Measurements from ENCODE around the gene PTER. TPM values are rescaled to one million over a fixed set of nuclear protein-coding genes. Genes with fewer than 3 reads are reported as not detected.

PTER gene
- total RNA-seq, 2 experiments from 2014 or later, result 8.2 to 9.7 TPM

DNA sequence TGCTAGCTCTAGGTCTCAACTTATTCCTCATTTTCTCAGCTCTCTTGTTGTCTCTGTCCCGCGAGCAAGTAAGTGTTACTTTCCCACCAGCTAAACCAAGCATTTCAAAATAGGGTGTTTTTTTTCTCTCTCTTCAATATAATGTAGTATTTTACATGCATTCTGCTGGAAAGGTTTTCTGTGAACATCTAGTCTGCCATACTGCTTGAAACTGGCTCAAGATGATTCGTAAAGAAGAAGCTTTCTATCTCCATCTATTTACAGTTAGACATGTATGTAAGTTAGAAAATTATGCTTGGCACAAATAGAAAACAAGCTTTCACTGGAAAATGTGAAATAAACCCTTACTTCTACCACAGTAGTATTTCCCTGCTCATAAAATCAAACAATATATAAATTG is 53.7 kb downstream of the PTER start:
- Histone ChIP-seq H3K4me1 (ENCODE audit: insufficient read depth, low read length) (no peaks in the 10 kb centered on the region), H3K9me3 (ENCODE audit: control insufficient read depth in 1 of 2, insufficient read depth in 1 of 2, low read length in 2 of 2) (no peaks in the 10 kb centered on the region), H3K36me3 (ENCODE audit: insufficient read depth, low read length) (peaks cover 26% of the 10 kb centered on the region), H3K27me3 (ENCODE audit: control insufficient read depth in 1 of 2, insufficient read depth in 2 of 2, low read length in 2 of 2) (no peaks in the 10 kb centered on the region), H3K27ac (ENCODE audit: low read depth in 1 of 2, low read length in 2 of 2) (no peak overlapping the region), H3K4me3 (ENCODE audit: low read length) (no peak overlapping the region)
- ATAC-seq (ENCODE audit: poor library complexity), result no peak
- TF ChIP-seq, protein P1, sequence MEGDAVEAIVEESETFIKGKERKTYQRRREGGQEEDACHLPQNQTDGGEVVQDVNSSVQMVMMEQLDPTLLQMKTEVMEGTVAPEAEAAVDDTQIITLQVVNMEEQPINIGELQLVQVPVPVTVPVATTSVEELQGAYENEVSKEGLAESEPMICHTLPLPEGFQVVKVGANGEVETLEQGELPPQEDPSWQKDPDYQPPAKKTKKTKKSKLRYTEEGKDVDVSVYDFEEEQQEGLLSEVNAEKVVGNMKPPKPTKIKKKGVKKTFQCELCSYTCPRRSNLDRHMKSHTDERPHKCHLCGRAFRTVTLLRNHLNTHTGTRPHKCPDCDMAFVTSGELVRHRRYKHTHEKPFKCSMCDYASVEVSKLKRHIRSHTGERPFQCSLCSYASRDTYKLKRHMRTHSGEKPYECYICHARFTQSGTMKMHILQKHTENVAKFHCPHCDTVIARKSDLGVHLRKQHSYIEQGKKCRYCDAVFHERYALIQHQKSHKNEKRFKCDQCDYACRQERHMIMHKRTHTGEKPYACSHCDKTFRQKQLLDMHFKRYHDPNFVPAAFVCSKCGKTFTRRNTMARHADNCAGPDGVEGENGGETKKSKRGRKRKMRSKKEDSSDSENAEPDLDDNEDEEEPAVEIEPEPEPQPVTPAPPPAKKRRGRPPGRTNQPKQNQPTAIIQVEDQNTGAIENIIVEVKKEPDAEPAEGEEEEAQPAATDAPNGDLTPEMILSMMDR (IDR thresholded peaks at IDR 0.05), result no peak
- peaks cover 67% of the 10 kb centered on the region for H3K36me3 Mint-ChIP-seq (ENCODE audit: low read depth)
- POLR2A ChIA-PET, result no interaction called here
- no peaks in the 10 kb centered on the region for H3K9me3 Mint-ChIP-seq
- no peak overlapping the region for H3K4me3 Mint-ChIP-seq
- intact Hi-C loops (cut with DNase I, micrococcal nuclease), result no loop called here
- CTCF ChIA-PET, result interaction anchor here (1.5 to 1.6 kb wide), 2 partner anchors 10 to 13 kb away, joined by 3 read pairs; no protein-coding TSS in a partner anchor
- no peak for DNase-seq
- no peaks in the 10 kb centered on the region for H3K4me1 Mint-ChIP-seq (ENCODE audit: low read depth)
- H3K27ac Mint-ChIP-seq, result no peak overlapping the region
- H3K27me3 Mint-ChIP-seq, result no peaks in the 10 kb centered on the region

DNA sequence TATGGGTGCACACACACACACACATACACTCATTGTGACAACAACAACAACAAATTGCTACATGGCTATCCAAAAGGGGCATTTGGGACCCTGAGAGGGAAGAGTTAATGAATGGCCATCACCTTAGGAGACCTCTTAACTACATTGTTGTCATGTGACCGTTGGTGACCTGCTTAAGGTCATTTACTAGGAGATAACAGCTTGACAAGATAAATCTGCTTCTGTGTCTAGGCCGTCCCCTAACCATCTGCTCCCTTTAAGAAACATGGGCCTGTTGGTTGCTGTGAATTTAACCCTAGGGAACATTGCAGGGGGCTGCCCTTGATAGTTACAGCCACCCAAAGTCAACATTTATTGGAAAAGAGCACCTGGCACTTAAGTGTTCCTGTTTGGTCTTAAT is 55.1 kb downstream of the PTER start:
- intact Hi-C loops (cut with DNase I, micrococcal nuclease), result no loop called here
- Histone ChIP-seq H3K4me3 (ENCODE audit: low read length) (no peak overlapping the region), H3K27ac (ENCODE audit: low read depth in 1 of 2, low read length in 2 of 2) (no peak overlapping the region), H3K36me3 (ENCODE audit: insufficient read depth, low read length) (peaks cover 19% of the 10 kb centered on the region), H3K4me1 (ENCODE audit: insufficient read depth, low read length) (no peaks in the 10 kb centered on the region), H3K27me3 (ENCODE audit: control insufficient read depth in 1 of 2, insufficient read depth in 2 of 2, low read length in 2 of 2) (no peaks in the 10 kb centered on the region), H3K9me3 (ENCODE audit: control insufficient read depth in 1 of 2, insufficient read depth in 1 of 2, low read length in 2 of 2) (no peaks in the 10 kb centered on the region)
- DNase-seq (no peak), ATAC-seq (ENCODE audit: poor library complexity) (no peak)
- H3K9me3 Mint-ChIP-seq, result no peaks in the 10 kb centered on the region
- H3K4me3 Mint-ChIP-seq, result no peak overlapping the region
- H3K27ac Mint-ChIP-seq, result no peak overlapping the region
- no peaks in the 10 kb centered on the region for H3K4me1 Mint-ChIP-seq (ENCODE audit: low read depth)
- CTCF ChIA-PET, result interaction anchor here (0.6 kb wide), 1 partner anchor 81 kb away, joined by 3 read pairs; no protein-coding TSS in a partner anchor
- POLR2A ChIA-PET, result no interaction called here
- peaks cover 65% of the 10 kb centered on the region for H3K36me3 Mint-ChIP-seq (ENCODE audit: low read depth)
- TF ChIP-seq, protein P1 (IDR thresholded peaks at IDR 0.05), result no peak
- no peaks in the 10 kb centered on the region for H3K27me3 Mint-ChIP-seq

DNA sequence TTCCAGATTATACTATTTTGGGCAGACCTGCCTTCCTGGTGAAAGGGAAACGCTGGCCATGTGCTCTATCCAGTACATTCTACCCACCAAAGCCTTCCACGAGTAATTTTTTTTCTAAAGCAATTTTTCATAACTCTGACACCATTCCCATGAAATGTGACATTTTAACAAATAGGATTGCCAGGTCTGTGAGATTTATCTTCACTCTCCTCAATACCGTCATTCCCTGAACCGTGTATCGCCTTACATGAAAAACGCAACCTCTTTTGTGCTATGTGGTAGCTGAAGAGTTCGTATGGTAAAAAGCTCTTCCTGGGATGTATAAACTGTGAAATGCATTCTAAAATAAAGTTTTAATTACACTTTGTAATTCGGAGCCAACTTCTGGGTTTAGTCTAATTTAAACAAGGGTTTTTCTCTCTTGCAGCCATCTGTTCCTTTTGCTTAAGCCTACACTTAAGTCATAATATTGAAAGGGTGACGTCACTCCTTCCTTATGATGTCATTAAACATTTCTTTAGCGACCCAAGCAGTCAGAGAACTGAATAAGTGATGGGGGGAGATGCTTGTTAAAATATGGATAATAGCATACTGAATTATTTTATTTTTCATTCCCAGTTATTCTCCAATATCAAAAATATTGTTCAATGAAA is 57.2 kb downstream of the PTER start:
- no peak for ATAC-seq (ENCODE audit: poor library complexity)

More for the DNA sequence above, 57.2 kb downstream of the PTER start:
- H3K36me3 Mint-ChIP-seq (ENCODE audit: low read depth), result peaks cover 56% of the 10 kb centered on the region
- Histone ChIP-seq H3K27ac (ENCODE audit: low read depth in 1 of 2, low read length in 2 of 2) (no peak overlapping the region), H3K36me3 (ENCODE audit: insufficient read depth, low read length) (peaks cover 16% of the 10 kb centered on the region), H3K27me3 (ENCODE audit: control insufficient read depth in 1 of 2, insufficient read depth in 2 of 2, low read length in 2 of 2) (no peaks in the 10 kb centered on the region), H3K4me3 (ENCODE audit: low read length) (no peak overlapping the region), H3K4me1 (ENCODE audit: insufficient read depth, low read length) (no peaks in the 10 kb centered on the region), H3K9me3 (ENCODE audit: control insufficient read depth in 1 of 2, insufficient read depth in 1 of 2, low read length in 2 of 2) (no peaks in the 10 kb centered on the region)
- no peak overlapping the region for H3K27ac Mint-ChIP-seq
- no peaks in the 10 kb centered on the region for H3K27me3 Mint-ChIP-seq
- no peak for DNase-seq
- no peaks in the 10 kb centered on the region for H3K9me3 Mint-ChIP-seq
- no peaks in the 10 kb centered on the region for H3K4me1 Mint-ChIP-seq (ENCODE audit: low read depth)
- TF ChIP-seq, protein P1 (IDR thresholded peaks at IDR 0.05), result no peak
- CTCF ChIA-PET, result no interaction called here
- POLR2A ChIA-PET, result no interaction called here
- intact Hi-C loops (cut with DNase I, micrococcal nuclease), result no loop called here
- H3K4me3 Mint-ChIP-seq, result no peak overlapping the region

Data from CD4-positive, alpha-beta T cell (primary cell).